Karpas-422 (cell line): ENCODE measurements around the gene PTGDR2. TPM values are rescaled to one million over a fixed set of nuclear protein-coding genes. Genes with fewer than 3 reads are reported as not detected.

ENCODE experiments used
- DNase-seq: peaks from one replicate; pipeline ENCODE4 v3.0.0-alpha.2; 2015
- H2AFZ ChIP-seq: fragments of 200-600 bp; sonication (generic); 2 replicates; pipeline ENCODE4 v1.6.1; 2014; ENCODE audit warnings: antibody characterized with exemption, low read length, mixed read lengths
- H3K27ac ChIP-seq: fragments of 200-600 bp; sonication (generic); 2 replicates; pipeline ENCODE4 v1.5.1; 2014; ENCODE audit warnings: mild to moderate bottlenecking, low read length, moderate library complexity
- H3K27me3 ChIP-seq: fragments of 200-600 bp; sonication (generic); 2 replicates; pipeline ENCODE4 v1.6.1; 2014; ENCODE audit warnings: low read length, mixed read lengths
- H3K36me3 ChIP-seq: fragments of 200-600 bp; sonication (generic); 2 replicates; pipeline ENCODE4 v1.6.1; 2014; ENCODE audit warnings: low read length, mixed read lengths; ENCODE audit not compliant: insufficient read depth
- H3K4me1 ChIP-seq: fragments of 200-600 bp; sonication (generic); 2 replicates; pipeline ENCODE4 v1.6.1; 2014; ENCODE audit warnings: mild to moderate bottlenecking, low read length, mixed read lengths
- H3K4me2 ChIP-seq: fragments of 200-600 bp; sonication (generic); 2 replicates; pipeline ENCODE4 v1.6.1; 2014; ENCODE audit warnings: low read length, low read depth, mild to moderate bottlenecking; ENCODE audit not compliant: poor library complexity, severe bottlenecking
- H3K4me3 ChIP-seq: fragments of 200-600 bp; sonication (generic); 2 replicates; pipeline ENCODE4 v1.5.1; 2014; ENCODE audit warnings: mild to moderate bottlenecking, antibody characterized with exemption, low read length, mixed read lengths
- H3K79me2 ChIP-seq: fragments of 200-600 bp; sonication (generic); 2 replicates; pipeline ENCODE4 v1.6.1; 2014; ENCODE audit warnings: mild to moderate bottlenecking, low read length, mixed read lengths
- H3K9ac ChIP-seq: fragments of 200-600 bp; sonication (generic); 2 replicates; pipeline ENCODE4 v1.6.0; 2014; ENCODE audit warnings: low read length
- H3K9me2 ChIP-seq: fragments of 200-600 bp; sonication (generic), shearing (Covaris generic); replicated peaks from 2 replicates; pipeline ENCODE4 v1.6.0; 2014; ENCODE audit warnings: mild to moderate bottlenecking, low read length, moderate library complexity; ENCODE audit not compliant: insufficient read depth
- H3K9me3 ChIP-seq: fragments of 300-700, 200-600 bp; sonication (generic); 2 replicates; pipeline ENCODE4 v1.6.1; 2014; ENCODE audit warnings: low read length, mixed read lengths
- H4K20me1 ChIP-seq: fragments of 200-600 bp; sonication (generic); 2 replicates; pipeline ENCODE4 v1.6.1; 2014; ENCODE audit warnings: mild to moderate bottlenecking, antibody characterized with exemption, low read length, low read depth; ENCODE audit not compliant: insufficient read depth
- total RNA-seq: library from RNA; depleted of rRNA; stranded (reverse); fragments of >200 nt; shearing (Covaris generic); gene quantifications from 2 replicates; pipeline ENCODE4 v1.2.3, GENCODE V29; 2014; ENCODE audit warnings: low replicate concordance

The PTGDR2 gene
- total RNA-seq, 1 experiment from 2014 or later: not detected

DNA sequence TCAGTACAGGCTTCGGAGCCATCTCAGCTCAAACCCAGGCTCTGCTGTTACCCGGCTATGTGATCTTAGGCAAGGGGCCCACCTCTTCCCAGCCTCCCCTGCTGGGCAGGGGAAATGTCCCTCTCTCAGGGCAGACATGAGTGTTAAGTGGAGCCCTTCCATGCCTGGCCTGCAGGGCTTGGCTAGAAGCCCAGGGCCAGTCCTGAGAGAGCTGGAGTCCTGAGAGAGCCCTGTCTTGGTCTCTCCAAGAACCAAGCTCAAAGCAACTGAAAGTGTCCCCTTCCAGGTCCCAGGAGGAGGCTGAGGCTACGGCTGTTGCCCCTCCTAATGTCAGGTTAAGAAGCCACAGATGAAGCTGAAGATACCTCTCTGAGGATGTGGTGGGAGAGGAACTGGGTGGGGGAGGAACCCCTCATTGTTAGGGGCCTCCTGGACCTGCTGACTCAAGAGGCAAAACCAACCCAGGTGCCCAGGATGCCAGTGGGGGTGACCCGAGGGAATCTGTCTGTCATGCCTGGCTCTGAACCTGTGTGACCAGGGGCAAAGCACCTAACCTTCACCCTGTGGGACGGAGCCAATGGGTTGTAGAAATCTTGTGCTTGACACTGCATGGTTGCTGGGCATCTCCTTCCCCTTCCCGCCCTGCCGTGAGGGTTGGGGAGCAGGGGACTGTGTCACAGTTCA is 15.8 kb upstream of the PTGDR2 start:
- no peak overlapping the region for H3K9ac ChIP-seq
- H3K9me2 ChIP-seq: no peaks in the 10 kb centered on the region
- no peaks in the 10 kb centered on the region for H3K9me3 ChIP-seq
- H3K4me2 ChIP-seq: no peak overlapping the region
- DNase-seq: no peak
- H3K36me3 ChIP-seq: no peaks in the 10 kb centered on the region
- H3K27me3 ChIP-seq: no peaks in the 10 kb centered on the region
- H3K79me2 ChIP-seq: no peaks in the 10 kb centered on the region
- H4K20me1 ChIP-seq: no peaks in the 10 kb centered on the region
- H3K27ac ChIP-seq: no peak overlapping the region
- H3K4me1 ChIP-seq: no peaks in the 10 kb centered on the region
- no peak overlapping the region for H2AFZ ChIP-seq
- no peak overlapping the region for H3K4me3 ChIP-seq

DNA sequence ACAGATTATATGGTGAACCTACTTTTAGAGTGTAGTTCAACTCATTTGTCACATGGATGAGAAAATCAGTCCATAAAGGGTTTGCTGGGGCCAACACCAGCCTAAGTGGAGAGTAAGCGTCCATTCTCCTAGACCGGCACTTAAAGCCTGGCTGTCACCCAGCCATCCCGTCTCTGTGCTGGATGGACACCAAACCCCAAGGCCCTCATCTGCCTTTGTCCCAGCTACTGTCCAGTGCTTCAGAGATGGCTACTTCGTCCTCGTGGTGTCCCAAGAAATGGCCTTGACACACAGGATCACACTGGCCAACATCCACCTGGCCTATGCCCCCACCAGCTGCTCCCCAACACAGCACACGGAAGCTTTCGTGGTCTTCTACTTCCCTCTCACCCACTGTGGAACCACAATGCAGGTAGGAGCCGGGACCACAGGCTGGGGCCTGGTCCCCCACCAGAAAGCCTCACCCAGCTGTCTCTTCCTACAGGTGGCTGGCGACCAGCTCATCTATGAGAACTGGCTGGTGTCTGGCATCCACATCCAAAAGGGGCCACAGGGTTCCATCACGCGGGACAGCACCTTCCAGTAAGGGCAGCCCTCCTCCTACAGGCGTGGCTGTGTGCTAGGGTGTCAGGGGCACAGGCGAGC is 15.1 kb upstream of the PTGDR2 start:
- DNase-seq: no peak
- no peak overlapping the region for H3K4me3 ChIP-seq

DNA sequence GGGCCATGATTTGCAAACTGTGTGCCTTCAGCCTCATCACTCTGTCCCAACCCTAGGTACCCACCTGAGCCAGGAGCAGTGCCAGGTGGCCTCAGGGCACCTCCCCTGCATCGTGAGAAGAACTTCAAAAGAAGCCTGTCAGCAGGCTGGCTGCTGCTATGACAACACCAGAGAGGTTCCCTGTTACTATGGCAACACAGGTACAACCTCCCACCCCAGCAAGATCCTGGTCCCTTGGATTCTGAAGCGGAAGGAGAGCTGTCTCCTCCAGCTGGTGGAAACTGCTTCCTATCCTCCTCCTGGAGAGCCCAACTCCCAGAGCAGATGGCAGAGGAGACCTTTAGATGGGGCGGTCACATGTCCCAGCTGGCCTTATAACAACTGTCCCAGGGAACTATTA is 14.5 kb upstream of the PTGDR2 start:
- no peaks in the 10 kb centered on the region for H4K20me1 ChIP-seq
- H3K4me2 ChIP-seq: no peak overlapping the region
- H3K79me2 ChIP-seq: no peaks in the 10 kb centered on the region
- no peaks in the 10 kb centered on the region for H3K36me3 ChIP-seq
- no peak overlapping the region for H3K4me3 ChIP-seq
- no peaks in the 10 kb centered on the region for H3K9me2 ChIP-seq
- H3K9me3 ChIP-seq: no peaks in the 10 kb centered on the region
- no peak overlapping the region for H2AFZ ChIP-seq
- no peak overlapping the region for H3K9ac ChIP-seq
- H3K27me3 ChIP-seq: no peaks in the 10 kb centered on the region
- DNase-seq: peak; percentile 47
- H3K27ac ChIP-seq: no peak overlapping the region
- no peaks in the 10 kb centered on the region for H3K4me1 ChIP-seq

More for the DNA sequence above, 15.1 kb upstream of the PTGDR2 start:
- H3K4me2 ChIP-seq: no peak overlapping the region
- no peaks in the 10 kb centered on the region for H3K79me2 ChIP-seq
- H3K36me3 ChIP-seq: no peaks in the 10 kb centered on the region
- H2AFZ ChIP-seq: no peak overlapping the region
- H4K20me1 ChIP-seq: no peaks in the 10 kb centered on the region
- no peaks in the 10 kb centered on the region for H3K27me3 ChIP-seq
- H3K4me1 ChIP-seq: no peaks in the 10 kb centered on the region
- H3K9ac ChIP-seq: no peak overlapping the region
- no peaks in the 10 kb centered on the region for H3K9me3 ChIP-seq
- H3K9me2 ChIP-seq: no peaks in the 10 kb centered on the region
- H3K27ac ChIP-seq: no peak overlapping the region

DNA sequence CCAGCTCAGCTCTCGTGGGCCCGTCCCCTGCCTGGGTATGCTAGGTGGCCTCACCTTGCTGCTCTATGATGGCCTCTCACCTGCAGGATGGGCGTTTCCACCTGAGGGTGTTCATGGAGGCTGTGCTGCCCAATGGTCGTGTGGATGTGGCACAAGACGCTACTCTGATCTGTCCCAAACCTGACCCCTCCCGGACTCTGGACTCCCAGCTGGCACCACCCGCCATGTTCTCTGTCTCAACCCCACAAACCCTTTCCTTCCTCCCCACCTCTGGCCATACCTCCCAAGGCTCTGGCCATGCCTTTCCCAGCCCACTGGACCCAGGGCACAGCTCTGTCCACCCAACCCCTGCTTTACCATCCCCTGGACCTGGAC is 13.7 kb upstream of the PTGDR2 start:
- H3K4me2 ChIP-seq: no peak overlapping the region
- H2AFZ ChIP-seq: no peak overlapping the region
- no peak overlapping the region for H3K4me3 ChIP-seq

DNA sequence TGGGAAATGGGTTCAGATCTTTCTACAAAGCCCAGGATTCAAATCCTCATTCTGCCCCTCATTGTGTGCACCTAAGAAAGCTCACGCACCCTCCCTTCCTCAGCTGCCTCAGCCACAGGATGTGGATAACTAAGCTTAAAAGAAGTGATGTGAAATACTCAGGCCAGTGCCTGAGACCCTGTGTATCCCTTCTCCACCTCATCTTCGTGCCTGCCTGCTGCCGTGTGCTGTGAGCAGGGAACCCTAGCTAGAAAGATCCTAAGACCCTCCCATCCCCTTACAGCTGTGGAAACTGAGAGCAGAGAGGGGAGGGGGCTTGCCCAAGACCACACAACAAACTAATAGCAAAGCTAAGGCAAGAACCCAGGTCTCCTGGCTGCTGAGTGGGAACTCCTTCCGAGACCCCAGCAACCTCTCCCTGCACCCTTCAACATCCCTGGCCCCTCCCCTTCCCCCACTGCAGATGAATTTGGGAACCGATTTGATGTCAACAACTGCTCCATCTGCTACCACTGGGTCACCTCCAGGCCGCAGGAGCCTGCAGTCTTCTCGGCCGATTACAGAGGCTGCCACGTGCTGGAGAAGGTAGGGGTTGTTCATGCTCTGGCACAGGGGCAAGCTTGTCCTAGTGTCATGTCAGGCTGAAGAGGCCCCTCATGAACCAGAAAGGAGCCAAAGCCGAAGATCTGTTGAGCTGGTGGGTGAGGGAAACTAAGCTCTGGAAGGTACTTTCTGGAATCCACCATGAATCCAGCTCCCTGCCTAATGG is 13.1 kb upstream of the PTGDR2 start:
- Histone ChIP-seq H3K79me2 (no peaks in the 10 kb centered on the region), H3K9me2 (no peaks in the 10 kb centered on the region), H3K9me3 (no peaks in the 10 kb centered on the region), H2AFZ (no peak overlapping the region), H3K4me1 (no peaks in the 10 kb centered on the region), H3K27ac (no peak overlapping the region), H3K4me3 (no peak overlapping the region), H3K36me3 (no peaks in the 10 kb centered on the region), H3K9ac (no peak overlapping the region), H3K4me2 (no peak overlapping the region), H4K20me1 (no peaks in the 10 kb centered on the region), H3K27me3 (no peaks in the 10 kb centered on the region)
- DNase-seq: no peak

More for the DNA sequence above, 13.7 kb upstream of the PTGDR2 start:
- Histone ChIP-seq H3K9me3 (no peaks in the 10 kb centered on the region), H3K36me3 (no peaks in the 10 kb centered on the region), H3K9me2 (no peaks in the 10 kb centered on the region), H3K27me3 (no peaks in the 10 kb centered on the region), H3K27ac (no peak overlapping the region), H3K9ac (no peak overlapping the region), H3K4me1 (no peaks in the 10 kb centered on the region), H4K20me1 (no peaks in the 10 kb centered on the region), H3K79me2 (no peaks in the 10 kb centered on the region)
- DNase-seq: no peak

DNA sequence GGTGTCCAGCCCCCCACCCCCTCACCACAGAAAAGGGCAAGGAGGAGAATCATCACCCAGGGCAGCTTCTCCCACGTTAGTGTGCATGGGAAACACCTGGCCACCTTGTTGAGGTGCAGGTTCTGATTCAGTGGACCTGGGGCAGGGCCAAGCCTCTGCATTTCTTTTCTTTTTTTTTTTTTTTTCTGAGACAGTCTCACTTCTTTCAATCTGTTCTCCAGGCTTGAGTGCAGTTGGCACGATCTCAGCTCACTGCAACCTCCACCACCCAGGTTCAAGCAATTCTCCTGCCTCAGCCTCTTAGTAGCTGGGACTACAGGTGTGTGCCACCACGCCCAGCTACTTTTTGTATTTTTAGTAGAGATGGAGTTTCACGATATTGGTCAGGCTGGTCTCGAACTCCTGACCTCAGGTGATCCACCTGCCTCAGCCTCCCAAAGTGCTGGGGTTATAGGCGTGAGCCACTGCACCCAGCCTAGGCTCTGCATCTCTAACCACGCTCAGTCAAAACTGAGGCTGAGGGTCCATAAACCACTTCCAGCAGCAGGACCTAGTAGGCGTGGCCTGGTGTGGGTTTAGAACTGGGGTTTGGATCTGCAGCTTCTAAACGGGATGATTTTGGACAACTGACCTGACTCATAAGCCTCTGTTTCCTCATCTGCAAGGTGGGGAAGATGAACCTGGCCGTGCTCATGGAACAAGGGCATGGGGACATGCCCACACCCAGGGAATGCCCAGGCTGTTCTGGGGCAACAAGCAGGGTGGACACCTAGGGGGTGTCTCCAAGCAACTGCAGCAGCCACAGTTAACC is 12.3 kb upstream of the PTGDR2 start:
- Histone ChIP-seq H3K27me3 (no peaks in the 10 kb centered on the region), H3K4me1 (no peaks in the 10 kb centered on the region), H3K79me2 (no peaks in the 10 kb centered on the region), H2AFZ (no peak overlapping the region), H4K20me1 (no peaks in the 10 kb centered on the region), H3K4me2 (no peak overlapping the region), H3K4me3 (no peak overlapping the region), H3K9me2 (no peaks in the 10 kb centered on the region), H3K9ac (no peak overlapping the region), H3K36me3 (no peaks in the 10 kb centered on the region), H3K27ac (no peak overlapping the region), H3K9me3 (no peaks in the 10 kb centered on the region)
- DNase-seq: no peak

DNA sequence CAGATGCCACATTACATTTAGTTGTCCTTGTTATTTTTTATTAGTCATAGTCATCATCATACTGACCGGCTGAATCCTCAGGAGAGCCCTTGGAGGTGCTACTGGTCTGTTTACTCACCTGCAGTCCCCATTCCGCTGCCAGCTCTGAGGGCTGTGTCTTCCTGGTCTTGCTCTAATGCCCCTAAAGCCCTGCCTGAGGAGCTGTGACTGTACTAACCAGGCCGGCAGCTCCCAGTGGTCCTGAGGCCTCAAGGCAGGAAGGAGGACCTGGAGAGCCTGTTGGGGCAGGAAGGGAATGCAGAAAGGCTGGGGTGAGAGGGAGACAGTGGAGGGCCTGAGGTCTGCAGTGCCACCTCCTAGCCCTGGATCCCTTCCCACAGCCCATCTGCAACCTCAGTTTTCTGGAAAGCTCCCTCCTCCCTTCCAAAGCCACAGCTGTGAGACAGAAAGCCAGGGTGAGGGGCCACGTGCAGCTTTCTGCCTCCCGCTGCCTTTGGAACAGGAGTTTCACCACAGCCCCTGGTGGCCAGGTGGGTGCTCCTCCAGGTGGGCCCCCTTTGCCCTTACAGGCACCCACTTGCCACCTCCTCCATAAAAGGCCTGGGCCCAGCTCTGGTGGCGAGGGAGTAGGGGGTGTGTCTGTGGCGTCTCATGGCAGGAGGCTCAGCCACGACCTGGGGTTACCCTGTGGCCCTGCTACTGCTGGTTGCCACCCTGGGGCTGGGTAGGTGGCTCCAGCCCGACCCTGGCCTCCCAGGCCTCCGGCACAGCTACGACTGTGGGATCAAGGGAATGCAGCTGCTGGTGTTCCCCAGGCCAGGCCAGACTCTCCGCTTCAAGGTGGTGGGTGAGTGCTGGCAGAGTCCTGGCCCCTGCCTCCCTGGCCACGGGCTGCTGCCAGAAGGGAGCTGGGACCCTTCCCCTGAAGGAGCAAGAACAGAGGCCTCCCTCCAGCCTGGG is 11.4 kb upstream of the PTGDR2 start, which contains the start of gene ZP1:
ZP1 (plus strand) TSS at position 632 of the 960 bp plus-strand sequence; CDS start at position 652, 20 bp downstream.
- H3K27ac ChIP-seq: no peak within 1 kb of the TSS
- no peaks in the 10 kb centered on the region for H3K9me3 ChIP-seq
- H3K4me3 ChIP-seq: no peak within 1 kb of the TSS
- no peak within 1 kb of the TSS for H3K4me2 ChIP-seq
- no peaks in the 10 kb centered on the region for H3K27me3 ChIP-seq
- no peaks in the 10 kb centered on the region for H3K79me2 ChIP-seq
- DNase-seq: no peak
- no peaks in the 10 kb centered on the region for H3K36me3 ChIP-seq
- H3K9me2 ChIP-seq: no peaks in the 10 kb centered on the region
- no peak within 1 kb of the TSS for H2AFZ ChIP-seq
- no peaks in the 10 kb centered on the region for H4K20me1 ChIP-seq
- no peaks in the 10 kb centered on the region for H3K4me1 ChIP-seq
- H3K9ac ChIP-seq: no peak within 1 kb of the TSS
